ENCODE results near the gene PSMD9.
A peak's percentile ranks its signal among the peaks of the same experiment; 100 is the strongest.

PSMD9 gene

GRCh38 chr12:121957861-121958515 is 69.4 kb downstream of the PSMD9 start:
- peak; percentile 61 to 69 for DNase-seq

GRCh38 chr12:121958541-121959240 is 70.1 kb downstream of the PSMD9 start:
- no peak for DNase-seq

- no peak for DNase-seq
These were observed 72.0 kb downstream of the PSMD9 start for GRCh38 chr12:121960541-121960940.

- DNase-seq, result no peak
These were observed 72.7 kb downstream of the PSMD9 start for GRCh38 chr12:121961195-121961879.

- DNase-seq, result no peak
These were observed 74.9 kb downstream of the PSMD9 start for GRCh38 chr12:121963341-121964018.

- peak in 1 of 2 experiments; percentile 14 for DNase-seq
These were observed 76.4 kb downstream of the PSMD9 start for GRCh38 chr12:121964813-121965643.

GRCh38 chr12:121966959-121967358 is 78.4 kb downstream of the PSMD9 start:
- DNase-seq, result no peak

Measured in NCI-H524 (cell line).